Activated CD8-positive, alpha-beta memory T cell treated with anti-CD3 and anti-CD28 coated beads, Interleukin-2, amount 50 U/mL, for 4 hours (primary cell): ENCODE results near the gene KMT5B.

ENCODE experiments used
- DNase-seq: peaks from one replicate; pipeline ENCODE4 v3.0.0-alpha.2; 2020

Gene KMT5B

GRCh38 chr11:68215524-68216170 lies 2.6 kb upstream of the KMT5B start:
- DNase-seq: no peak

- DNase-seq: peak; percentile 32
Observed at GRCh38 chr11:68215087-68215445, 2.0 kb upstream of the KMT5B start.

- no peak for DNase-seq
Observed at GRCh38 chr11:68214173-68215086, 1.3 kb upstream of the KMT5B start.

GRCh38 chr11:68213555-68214172 lies 568 bp upstream of the KMT5B start:
- DNase-seq: peak; percentile 80

- peak; percentile 56 for DNase-seq
Observed at GRCh38 chr11:68212421-68213134, 518 bp downstream of the KMT5B start.

GRCh38 chr11:68211546-68211945 lies 1.6 kb downstream of the KMT5B start:
- no peak for DNase-seq

- DNase-seq: no peak
Observed at GRCh38 chr11:68206211-68206610, 6.9 kb downstream of the KMT5B start.

- no peak for DNase-seq
Observed at GRCh38 chr11:68204402-68204801, 8.7 kb downstream of the KMT5B start.

GRCh38 chr11:68202165-68202564 lies 10.9 kb downstream of the KMT5B start:
- no peak for DNase-seq

GRCh38 chr11:68201492-68201891 lies 11.6 kb downstream of the KMT5B start:
- no peak for DNase-seq

GRCh38 chr11:68200639-68201038 lies 12.5 kb downstream of the KMT5B start:
- no peak for DNase-seq

- DNase-seq: no peak
Observed at GRCh38 chr11:68199295-68199987, 13.7 kb downstream of the KMT5B start.

GRCh38 chr11:68196219-68196618 lies 16.9 kb downstream of the KMT5B start:
- DNase-seq: no peak

GRCh38 chr11:68194675-68195294 lies 18.3 kb downstream of the KMT5B start:
- no peak for DNase-seq

GRCh38 chr11:68193018-68193417 lies 20.1 kb downstream of the KMT5B start:
- no peak for DNase-seq

- no peak for DNase-seq
Observed at GRCh38 chr11:68191661-68192579, 21.2 kb downstream of the KMT5B start.

- DNase-seq: no peak
Observed at GRCh38 chr11:68189888-68190287, 23.2 kb downstream of the KMT5B start.

- DNase-seq: no peak
Observed at GRCh38 chr11:68189082-68189481, 24.0 kb downstream of the KMT5B start.

- no peak for DNase-seq
Observed at GRCh38 chr11:68186061-68186460, 27.0 kb downstream of the KMT5B start.

- DNase-seq: no peak
Observed at GRCh38 chr11:68181719-68182451, 31.2 kb downstream of the KMT5B start.
